Vagina (tissue), 2 donors: Measurements from ENCODE around the gene PARP11.

Experiments
- CTCF ChIP-seq, 3 experiments: fragments of 450-650 bp in 2 of 3; fragments of 200-600 bp in 1 of 3; sonication (generic) in 1 of 3; IDR thresholded peaks; one replicate each; pipeline ENCODE4 v1.5.1; 2017 to 2019; ENCODE audit warnings: antibody characterized with exemption in 3 of 3, mild to moderate bottlenecking in 2 of 3, moderate library complexity in 2 of 3
- POLR2A ChIP-seq, 2 donors: fragments of 450-650 bp; IDR thresholded peaks; one replicate each; pipeline ENCODE4 v1.6.1; 2017; ENCODE audit warnings: antibody characterized with exemption in 2 of 2, mild to moderate bottlenecking in 2 of 2, moderate library complexity in 2 of 2

- TF ChIP-seq POLR2A (IDR thresholded peaks at IDR 0.05) (no peak), CTCF (IDR thresholded peaks at IDR 0.05) (no peak)
Measured at GRCh38 chr12:3904999-3905398, 31.8 kb upstream of the PARP11 start.
